NT2/D1 (cell line): ENCODE data around the gene SLC8A1.

Experiments used
- SUZ12 ChIP-seq: IDR thresholded peaks from 2 replicates; pipeline ENCODE4 v1.6.1; 2011; ENCODE audit not compliant: insufficient read length, insufficient read depth; ENCODE audit errors: extremely low read depth
- YY1 ChIP-seq: IDR thresholded peaks from 2 replicates; pipeline ENCODE4 v1.6.1; 2011; ENCODE audit not compliant: insufficient read length, insufficient read depth

GRCh38 chr2:40158781-40159180 is 293.1 kb downstream of the SLC8A1 start:
- no peak for TF ChIP-seq SUZ12
- TF ChIP-seq YY1 = no peak
